ENCODE results near the gene TNIP1.

TNIP1 gene

GRCh38 chr5:151062405-151063141, 18.3 kb downstream of the TNIP1 start:
- DNase-seq: no peak

DNA sequence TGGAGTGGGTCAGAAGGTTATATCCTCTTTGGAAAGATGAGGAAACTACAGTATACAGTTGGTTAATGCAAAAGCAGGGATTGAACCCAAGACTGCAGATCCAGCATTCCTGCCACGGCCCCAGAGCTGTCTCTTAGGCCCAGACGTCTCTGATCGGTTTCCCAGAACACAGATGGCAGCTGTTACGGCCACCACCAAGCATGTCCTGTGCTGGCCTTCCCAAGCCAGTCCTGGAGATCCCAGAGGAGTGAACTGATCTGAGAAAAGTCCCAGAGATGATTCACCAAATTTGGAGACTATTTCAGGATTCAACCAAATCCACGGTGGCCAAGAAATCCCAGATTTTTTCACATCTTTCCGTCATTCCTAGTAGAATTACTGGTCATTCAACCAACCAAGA, 20.1 kb downstream of the TNIP1 start:
- DNase-seq: no peak

- peak; percentile 12 for DNase-seq
These were observed 21.8 kb downstream of the TNIP1 start for GRCh38 chr5:151058891-151059489.

DNA sequence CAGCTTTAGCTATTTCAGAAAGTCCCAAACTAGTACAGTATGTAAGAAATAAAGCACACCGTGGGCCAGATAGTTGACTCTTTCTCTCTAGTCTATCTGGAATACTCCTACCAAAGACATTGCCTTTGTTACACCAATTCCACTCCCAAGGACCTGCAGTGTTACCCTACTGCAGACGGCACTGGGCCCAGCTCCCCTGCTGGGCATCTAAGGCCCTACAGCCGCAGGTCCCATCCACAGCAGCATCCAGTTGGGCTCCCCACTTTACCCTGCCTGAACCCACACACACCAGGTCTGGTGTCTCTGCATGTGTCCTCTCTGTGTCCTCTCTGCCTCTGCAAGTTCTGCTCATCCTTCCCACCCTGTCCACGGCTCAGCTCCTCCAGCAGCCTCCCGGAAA, 22.5 kb downstream of the TNIP1 start:
- no peak for DNase-seq

DNA sequence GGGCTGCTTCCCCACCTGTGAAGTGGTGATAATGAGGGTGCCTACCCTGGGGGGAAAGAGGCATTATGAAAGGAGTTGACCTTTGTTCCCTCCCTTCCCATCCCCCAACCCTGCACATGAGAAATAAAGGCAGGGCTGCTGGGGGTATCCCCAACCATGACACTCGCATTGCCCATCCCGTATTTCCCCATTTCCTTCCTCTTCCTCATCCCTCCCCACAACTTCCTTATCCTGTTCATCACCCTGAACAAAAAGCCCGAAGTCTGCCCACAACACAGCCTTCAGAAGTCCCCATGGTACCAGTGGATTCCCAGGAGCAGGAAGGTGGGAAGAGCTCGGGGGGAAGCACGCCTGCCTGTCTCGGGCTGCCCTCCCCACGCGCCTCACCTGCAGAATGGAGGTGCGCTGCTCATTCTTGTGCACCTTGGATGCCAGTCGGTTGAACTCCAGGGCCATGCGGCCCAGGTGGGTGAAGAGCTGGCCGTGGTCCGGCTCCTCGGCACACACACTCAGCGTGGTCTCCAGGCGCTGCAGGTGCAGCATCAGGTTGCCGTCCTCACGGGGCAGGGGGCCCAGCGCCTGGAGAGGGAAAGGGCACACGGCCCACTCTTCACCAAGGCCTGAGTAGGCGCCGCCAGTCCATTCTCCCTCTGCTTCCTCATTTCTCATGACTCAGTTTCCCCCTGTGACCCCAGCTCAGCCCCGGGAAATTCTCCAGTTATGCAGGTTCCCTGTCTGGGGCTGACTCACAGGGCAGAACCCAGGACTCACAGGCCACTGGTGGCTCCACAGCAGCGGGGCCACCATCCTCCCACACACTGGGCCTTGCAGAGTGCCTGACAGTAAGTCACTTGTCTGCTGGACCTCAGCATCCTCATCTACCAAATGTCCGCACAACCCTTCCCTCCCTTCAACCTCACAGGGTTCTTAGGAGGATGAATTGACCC, 24.2 kb downstream of the TNIP1 start:
- DNase-seq: no peak

- DNase-seq: no peak
These were observed 25.5 kb downstream of the TNIP1 start for GRCh38 chr5:151055336-151055735.

DNA sequence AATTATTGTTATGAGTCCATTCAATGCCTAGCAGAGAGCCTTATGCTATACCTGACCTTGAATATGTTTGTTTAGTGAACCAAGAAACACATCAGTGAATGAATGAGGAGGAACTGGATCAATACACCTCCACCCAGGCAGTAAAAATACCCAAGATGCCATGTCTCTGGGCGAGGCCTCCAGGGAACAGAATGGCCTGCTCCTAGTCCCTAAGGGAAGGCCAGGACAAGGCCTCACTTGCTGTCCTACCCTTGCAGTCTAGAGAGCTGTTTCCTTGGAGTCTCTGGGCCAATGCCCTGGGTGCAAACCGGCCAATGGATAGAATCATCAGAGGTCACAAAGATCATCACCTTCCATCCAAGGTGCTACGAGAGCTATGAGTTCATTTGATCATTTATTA, 26.1 kb downstream of the TNIP1 start:
- no peak for DNase-seq

GRCh38 chr5:151053796-151054462, 26.9 kb downstream of the TNIP1 start:
- DNase-seq: no peak

- DNase-seq: no peak
These were observed 28.0 kb downstream of the TNIP1 start for GRCh38 chr5:151052836-151053235.

GRCh38 chr5:151051931-151052608, 28.8 kb downstream of the TNIP1 start:
- DNase-seq: no peak

- DNase-seq: peak; percentile 69
These were observed 29.5 kb downstream of the TNIP1 start for GRCh38 chr5:151051066-151051930.

DNA sequence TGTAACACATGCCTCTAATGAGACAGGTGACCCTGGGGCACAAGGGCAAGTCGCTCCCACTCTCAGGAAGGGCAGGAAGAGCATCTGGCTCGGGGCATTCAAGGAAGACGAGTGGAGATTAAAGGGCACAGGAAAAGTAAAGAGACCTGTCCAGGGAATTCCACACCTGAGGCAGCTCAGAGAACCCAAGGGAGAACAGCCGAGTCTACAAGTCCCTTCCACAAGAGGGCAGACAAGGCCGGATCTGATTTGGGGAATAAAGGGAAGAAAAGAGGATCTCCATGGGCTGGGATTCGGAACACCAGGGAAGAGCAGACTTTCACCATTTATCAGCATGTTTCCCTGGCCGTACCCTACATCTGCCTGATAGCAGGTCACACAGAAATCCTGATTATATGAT, 32.3 kb downstream of the TNIP1 start:
- DNase-seq: no peak

DNA sequence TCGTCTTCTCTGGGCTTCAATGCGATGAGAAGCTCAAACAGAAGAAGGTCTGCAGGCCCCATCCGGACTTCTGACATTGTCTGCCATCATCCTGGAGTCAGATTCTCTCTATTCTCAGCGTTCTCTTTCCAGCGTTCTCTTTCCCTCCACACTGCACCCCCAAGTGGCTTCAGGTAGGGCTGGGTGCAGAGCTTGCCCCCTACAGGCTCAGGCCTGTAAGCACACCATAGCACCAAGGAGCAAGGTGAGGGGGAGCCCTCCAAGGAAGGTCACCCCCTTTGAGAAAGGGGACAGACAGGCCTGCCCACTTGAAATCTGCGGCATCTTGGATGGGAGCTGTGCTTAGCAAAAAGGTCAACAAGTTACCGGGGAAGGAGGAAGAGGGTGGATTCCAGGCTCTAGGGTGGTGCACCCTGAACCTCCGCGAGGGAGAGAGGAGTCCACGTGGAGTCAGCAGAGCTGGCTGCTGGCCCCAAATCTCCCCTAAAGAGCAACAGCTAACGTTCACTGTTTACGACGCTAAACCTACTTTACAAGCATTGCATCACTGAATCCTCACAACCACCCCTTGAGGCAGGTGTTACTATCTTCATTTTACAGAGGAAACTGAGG, 32.9 kb downstream of the TNIP1 start:
- no peak for DNase-seq

- no peak for DNase-seq
These were observed 38.3 kb downstream of the TNIP1 start for GRCh38 chr5:151042453-151043093.

- DNase-seq: no peak
These were observed 39.1 kb downstream of the TNIP1 start for GRCh38 chr5:151041577-151042268.

GRCh38 chr5:151040211-151040747, 40.6 kb downstream of the TNIP1 start:
- no peak for DNase-seq

GRCh38 chr5:151039665-151040064, 41.2 kb downstream of the TNIP1 start:
- DNase-seq: no peak

- DNase-seq: no peak
These were observed 42.0 kb downstream of the TNIP1 start for GRCh38 chr5:151038801-151039238.

- no peak for DNase-seq
These were observed 42.5 kb downstream of the TNIP1 start for GRCh38 chr5:151038412-151038745.

All from GDM1 (cell line).